GM18951 (cell line): ENCODE results near the gene LOXL3.
A peak's percentile ranks its signal among the peaks of the same experiment; 100 is the strongest.
"Not testable (repeated sequence)": the region's sequence is repeated elsewhere in the genome, so short reads cannot be mapped to it uniquely, and the experiment has no call there.

Source experiments
- POLR2A ChIP-seq: IDR thresholded peaks from 4 replicates; pipeline ENCODE4 v1.6.1; 2011; ENCODE audit warnings: mild to moderate bottlenecking; ENCODE audit not compliant: insufficient read length, insufficient read depth; ENCODE audit errors: extremely low read depth
- in situ Hi-C: fragments of 300-500 bp; cut with MboI; formaldehyde crosslinking; loops from one replicate; pipeline ENCODE4 v1.12.0; 2022; ENCODE audit warnings: low sequenced_read_pairs, mixed read lengths, inconsistent platforms; ENCODE audit not compliant: unreplicated experiment

Gene LOXL3

GRCh38 chr2:74499940-74500577 lies 53.7 kb downstream of the LOXL3 start:
- in situ Hi-C loops = no loop called here
- no peak for TF ChIP-seq POLR2A

GRCh38 chr2:74499267-74499939 lies 54.3 kb downstream of the LOXL3 start, which contains the start of gene LBX2:
TSS of gene LBX2 (minus strand) at chr2:74499603. CDS start at chr2:74499537, 66 bp downstream.
- in situ Hi-C loops = no loop called here
- no peak for TF ChIP-seq POLR2A

- in situ Hi-C loops = no loop called here
- no peak for TF ChIP-seq POLR2A
These were observed 55.1 kb downstream of the LOXL3 start for GRCh38 chr2:74498500-74499266.

- peak; percentile 54 for TF ChIP-seq POLR2A
- in situ Hi-C loops = no loop called here
These were observed 55.8 kb downstream of the LOXL3 start for GRCh38 chr2:74497777-74498499.

GRCh38 chr2:74496997-74497776 lies 56.6 kb downstream of the LOXL3 start:
- TF ChIP-seq POLR2A = no peak
- in situ Hi-C loops = no loop called here

GRCh38 chr2:74495440-74495839 lies 58.3 kb downstream of the LOXL3 start:
- TF ChIP-seq POLR2A = no peak
- in situ Hi-C loops = no loop called here

- TF ChIP-seq POLR2A = no peak
- in situ Hi-C loops = no loop called here
These were observed 60.2 kb downstream of the LOXL3 start for GRCh38 chr2:74493546-74493945.

GRCh38 chr2:74491648-74492544 lies 61.8 kb downstream of the LOXL3 start:
- no peak for TF ChIP-seq POLR2A
- in situ Hi-C loops = no loop called here

GRCh38 chr2:74489906-74490305 lies 63.8 kb downstream of the LOXL3 start:
- in situ Hi-C loops = no loop called here

GRCh38 chr2:74488643-74489481 lies 64.9 kb downstream of the LOXL3 start:
- TF ChIP-seq POLR2A = no peak
- in situ Hi-C loops = no loop called here

More at GRCh38 chr2:74489906-74490305, 63.8 kb downstream of the LOXL3 start:
- TF ChIP-seq POLR2A = no peak

- no peak for TF ChIP-seq POLR2A
- in situ Hi-C loops = no loop called here
These were observed 67.6 kb downstream of the LOXL3 start for GRCh38 chr2:74486141-74486540.

- in situ Hi-C loops = not testable (repeated sequence)
These were observed 70.0 kb downstream of the LOXL3 start for GRCh38 chr2:74483675-74484164.
